Stimulated activated CD4-positive, alpha-beta T cell treated with anti-CD3 and anti-CD28 coated beads, Interleukin-15, amount 100 ng/mL, for 24 hours (primary cell): ENCODE measurements around the gene AVP.
"Not testable (repeated sequence)": the region's sequence is repeated elsewhere in the genome, so short reads cannot be mapped to it uniquely, and the experiment has no call there.

Source experiments
- DNase-seq: peaks from one replicate; pipeline ENCODE4 v3.0.0-alpha.2; 2020

Gene AVP

GRCh38 chr20:3082955-3083952, 1.3 kb downstream of the AVP start:
- DNase-seq, result no peak

DNA sequence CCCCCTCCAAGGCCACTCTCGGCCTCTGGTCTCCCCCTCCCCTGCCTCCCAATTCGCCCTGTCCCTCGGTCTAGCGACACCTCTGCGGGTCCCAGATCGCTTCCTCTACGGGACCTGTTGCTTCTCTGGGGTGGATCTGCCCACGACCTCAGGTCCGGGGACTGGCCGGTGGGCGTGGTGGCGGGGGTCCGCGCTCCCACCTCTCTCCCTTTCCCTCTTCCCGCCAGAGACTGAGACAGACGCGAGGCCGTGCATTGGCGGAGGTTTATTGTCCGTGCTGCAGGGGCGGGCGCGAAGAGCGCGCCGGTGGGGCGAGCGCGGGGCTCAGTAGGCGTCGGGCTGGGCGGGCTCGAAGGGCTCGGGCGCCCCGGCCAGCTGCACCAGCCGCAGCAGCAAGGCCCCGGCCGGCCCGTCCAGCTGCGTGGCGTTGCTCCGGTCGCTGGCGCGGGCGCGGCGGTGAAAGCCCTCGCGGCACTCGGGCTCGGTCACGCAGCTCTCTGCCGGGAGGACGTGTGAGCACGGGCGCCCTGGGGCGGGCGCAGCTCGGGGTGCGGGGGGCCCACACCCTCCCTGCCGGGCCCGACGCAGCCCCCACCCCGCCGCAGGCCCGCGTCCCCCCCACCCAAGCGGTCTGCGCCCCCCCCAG, 2.1 kb downstream of the AVP start:
- peak; percentile 30 for DNase-seq

- no peak for DNase-seq
These were observed 2.9 kb downstream of the AVP start for GRCh38 chr20:3081641-3082040.

GRCh38 chr20:3080939-3081388, 3.6 kb downstream of the AVP start:
- no peak for DNase-seq

DNA sequence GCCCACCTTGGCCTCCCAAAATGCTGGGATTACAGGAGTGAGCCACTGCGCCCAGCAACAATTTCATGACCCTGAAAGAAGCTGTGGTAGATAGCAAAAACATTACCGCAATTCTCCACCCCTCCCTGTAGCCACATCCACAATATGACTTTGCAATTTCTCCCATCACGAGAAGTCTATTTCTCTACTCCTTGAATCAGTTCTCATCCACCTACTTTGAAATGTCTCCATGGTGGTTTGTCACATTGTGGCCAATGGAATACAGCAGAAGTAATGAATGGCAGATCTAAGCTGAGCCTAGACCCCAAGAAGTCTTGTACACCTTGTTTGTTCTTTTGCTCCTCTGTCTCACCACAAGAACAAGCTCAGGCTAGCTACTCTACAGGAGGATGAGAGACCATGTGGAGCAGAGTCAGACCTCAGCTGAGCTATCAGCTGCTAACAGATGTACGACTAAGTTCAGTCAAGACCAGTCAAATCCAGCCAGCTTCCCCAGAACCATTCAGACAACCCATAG, 6.8 kb downstream of the AVP start:
- DNase-seq, result no peak

- DNase-seq, result not testable (repeated sequence)
These were observed 9.2 kb downstream of the AVP start for GRCh38 chr20:3075315-3075714.

GRCh38 chr20:3074812-3075211, 9.7 kb downstream of the AVP start:
- no peak for DNase-seq

DNA sequence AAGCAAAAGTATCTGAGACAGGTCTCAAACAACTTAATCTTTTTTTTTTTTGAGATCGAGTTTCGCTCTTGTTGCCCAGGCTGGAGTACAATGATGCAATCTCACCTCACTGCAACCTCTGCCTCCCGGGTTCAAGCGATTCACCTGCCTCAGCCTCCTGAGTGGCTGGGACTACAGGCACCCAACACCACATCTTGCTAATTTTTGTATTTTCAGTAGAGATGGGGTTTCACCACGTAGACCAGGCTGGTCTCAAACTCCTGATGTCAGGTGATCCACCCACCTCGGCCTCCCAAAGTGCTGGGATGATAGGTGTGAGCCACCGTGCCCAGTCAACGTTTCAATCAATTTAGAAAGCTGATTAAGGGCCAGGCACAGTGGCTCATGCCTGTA, 11.3 kb downstream of the AVP start:
- DNase-seq, result not testable (repeated sequence)

DNA sequence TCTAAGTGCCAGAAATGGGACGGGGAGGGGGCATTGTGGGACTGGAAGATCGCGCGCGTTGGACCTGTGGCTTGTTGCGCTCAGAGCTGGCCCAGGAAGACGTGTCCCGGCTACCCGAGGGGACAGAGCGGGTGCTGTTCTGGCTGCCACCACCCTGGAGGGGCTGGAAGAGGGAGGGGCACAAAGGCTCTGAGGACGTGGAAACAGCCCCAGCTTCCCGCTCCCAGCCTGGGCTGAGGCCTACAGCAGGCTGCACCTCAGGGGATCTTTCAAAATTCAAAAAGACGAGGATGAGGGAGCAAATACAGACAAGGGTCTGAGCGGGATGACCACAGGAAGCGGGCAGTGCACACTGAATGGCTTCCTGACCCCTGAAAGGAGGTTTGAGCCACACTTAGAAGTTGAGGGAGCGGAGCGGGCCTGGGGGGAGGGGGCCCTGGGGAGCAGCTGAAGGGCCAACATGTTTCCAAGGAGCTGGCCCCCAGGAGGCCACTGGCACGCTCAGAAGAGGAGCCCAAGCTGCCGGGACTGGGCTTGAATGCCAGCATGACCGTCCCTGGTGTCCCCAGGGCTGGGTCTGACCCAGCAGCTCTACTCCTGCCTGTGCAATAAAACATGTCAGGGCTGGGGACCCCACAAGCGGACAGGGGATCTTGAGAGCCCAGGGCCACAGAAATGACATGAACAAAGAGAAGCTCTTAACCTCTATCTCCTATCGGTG, 11.8 kb downstream of the AVP start:
- DNase-seq, result no peak

DNA sequence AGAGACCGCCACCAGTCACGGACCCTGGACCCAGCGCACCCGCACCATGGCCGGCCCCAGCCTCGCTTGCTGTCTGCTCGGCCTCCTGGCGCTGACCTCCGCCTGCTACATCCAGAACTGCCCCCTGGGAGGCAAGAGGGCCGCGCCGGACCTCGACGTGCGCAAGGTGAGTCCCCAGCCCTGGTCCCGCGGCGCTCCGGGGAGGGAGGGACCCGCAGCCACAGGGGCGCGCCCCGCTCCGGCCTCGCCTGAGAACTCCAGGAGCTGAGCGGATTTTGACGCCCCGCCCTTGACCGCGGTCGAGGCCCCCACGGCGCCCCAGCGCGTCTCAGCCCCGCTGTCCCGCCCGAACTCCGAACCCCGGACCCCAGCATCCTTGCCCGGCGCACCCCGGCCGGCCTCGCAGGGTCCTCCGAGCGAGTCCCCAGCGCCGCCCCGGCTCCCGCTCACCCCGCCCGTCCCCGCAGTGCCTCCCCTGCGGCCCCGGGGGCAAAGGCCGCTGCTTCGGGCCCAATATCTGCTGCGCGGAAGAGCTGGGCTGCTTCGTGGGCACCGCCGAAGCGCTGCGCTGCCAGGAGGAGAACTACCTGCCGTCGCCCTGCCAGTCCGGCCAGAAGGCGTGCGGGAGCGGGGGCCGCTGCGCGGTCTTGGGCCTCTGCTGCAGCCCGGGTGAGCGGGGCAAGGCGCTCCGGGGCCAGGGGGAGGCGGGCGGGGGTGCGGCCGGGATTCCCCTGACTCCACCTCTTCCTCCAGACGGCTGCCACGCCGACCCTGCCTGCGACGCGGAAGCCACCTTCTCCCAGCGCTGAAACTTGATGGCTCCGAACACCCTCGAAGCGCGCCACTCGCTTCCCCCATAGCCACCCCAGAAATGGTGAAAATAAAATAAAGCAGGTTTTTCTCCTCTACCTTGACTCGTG, 12.7 kb downstream of the AVP start, which contains the start of gene OXT:
OXT (plus strand) TSS at position 11 of the 920 bp plus-strand sequence; CDS start at position 47, 36 bp downstream.
- DNase-seq, result peak; percentile 80

DNA sequence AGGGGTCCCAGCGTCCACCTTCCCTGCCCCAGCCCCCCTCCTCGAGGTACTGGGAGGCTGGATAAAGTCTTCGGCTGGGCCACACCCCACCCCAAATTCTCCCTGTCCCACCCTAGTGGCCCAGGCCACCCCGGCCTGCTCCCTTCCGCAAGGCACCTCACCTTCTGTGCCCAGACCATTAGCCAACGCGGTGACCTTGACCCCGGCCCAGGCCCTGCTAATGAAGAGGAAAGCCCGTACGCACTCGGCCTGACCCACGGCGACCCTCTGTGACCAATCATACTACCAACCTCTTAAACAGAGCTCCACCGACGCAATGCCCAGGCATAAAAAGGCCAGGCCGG, 13.3 kb downstream of the AVP start:
- DNase-seq, result no peak

DNA sequence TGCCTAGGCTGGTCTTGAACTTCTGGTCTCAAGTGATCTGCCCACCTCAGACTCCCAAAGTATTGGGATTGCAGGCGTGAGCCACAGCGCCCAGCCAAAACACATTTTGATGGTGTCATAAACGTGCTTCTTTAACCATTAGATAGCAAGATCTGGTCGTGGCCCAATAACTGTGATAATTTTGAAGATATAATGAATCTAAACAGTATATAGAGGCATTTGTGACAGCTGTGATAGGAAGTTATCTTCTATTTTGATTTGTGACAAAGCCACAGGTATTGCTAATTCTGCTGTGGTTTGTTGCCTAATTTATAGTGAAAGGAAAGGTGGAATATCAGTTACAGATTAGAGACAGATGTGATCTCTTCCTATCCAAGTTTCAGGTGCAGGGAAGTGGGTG, 13.8 kb downstream of the AVP start:
- no peak for DNase-seq

DNA sequence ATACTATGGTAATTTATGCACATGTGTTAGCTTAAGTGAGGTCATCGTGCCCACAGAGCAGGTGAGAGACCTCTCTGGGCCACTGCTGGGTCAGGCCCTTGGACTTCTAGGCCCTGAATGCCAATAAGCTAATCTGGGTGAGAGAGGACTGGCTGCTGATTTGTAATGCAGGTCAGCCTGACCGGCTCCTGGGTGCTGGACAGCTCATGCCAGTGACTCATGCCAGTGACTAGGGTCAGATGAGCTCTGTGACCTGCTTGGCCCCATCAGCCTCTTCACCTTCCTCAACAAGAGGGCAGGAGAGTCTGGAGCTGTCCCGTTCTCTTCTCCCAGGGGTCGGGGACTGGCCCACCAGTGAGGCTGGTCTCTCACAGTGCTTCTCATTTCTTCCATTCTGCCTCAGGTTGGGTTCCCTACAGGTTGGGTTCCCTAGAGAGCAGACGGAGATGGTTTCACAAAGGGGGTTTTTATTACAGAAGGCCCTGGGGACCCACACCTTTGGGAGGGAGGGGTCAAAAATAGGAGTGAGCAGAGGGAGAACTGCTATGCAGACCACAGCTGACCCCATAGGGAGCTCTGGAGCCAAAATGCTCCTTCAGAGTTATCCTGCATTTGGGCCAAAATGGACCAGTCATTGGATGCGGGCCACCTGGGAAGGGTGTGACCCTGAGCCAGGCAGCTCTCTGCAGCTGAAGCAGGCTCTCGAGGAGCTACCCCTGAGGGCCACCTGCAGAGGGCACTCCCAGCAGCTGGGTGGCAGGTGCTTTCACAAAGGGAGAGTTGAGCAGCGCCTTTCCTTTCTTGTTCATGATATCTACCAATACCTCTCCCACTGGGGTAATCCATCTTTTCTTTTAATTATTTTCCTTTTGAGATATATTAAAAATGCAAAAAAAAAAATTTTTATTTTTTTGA, 15.3 kb downstream of the AVP start:
- DNase-seq, result peak; percentile 32

GRCh38 chr20:3068075-3068474, 16.4 kb downstream of the AVP start:
- no peak for DNase-seq

- DNase-seq, result no peak
These were observed 17.1 kb downstream of the AVP start for GRCh38 chr20:3067139-3068014.

- DNase-seq, result not testable (repeated sequence)
These were observed 20.4 kb downstream of the AVP start for GRCh38 chr20:3064119-3064518.

DNA sequence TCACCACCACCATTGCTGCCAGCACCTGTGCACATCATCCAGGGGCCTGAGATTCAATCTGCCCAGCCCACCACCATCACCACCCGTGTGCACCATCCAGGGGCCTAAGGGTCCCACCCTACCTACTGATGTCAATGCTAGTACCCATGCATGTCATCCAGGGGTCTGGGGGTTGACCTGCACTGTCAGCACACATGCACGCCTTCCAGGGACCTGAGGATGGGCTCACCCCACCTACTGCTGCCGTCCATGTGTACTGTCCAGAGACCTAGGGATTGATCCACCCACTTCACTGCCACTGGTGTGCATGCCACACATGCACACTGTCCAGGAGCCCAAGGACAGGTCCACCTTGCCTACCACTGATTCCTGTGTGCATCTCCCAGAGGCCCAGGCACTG, 25.0 kb downstream of the AVP start:
- no peak for DNase-seq

DNA sequence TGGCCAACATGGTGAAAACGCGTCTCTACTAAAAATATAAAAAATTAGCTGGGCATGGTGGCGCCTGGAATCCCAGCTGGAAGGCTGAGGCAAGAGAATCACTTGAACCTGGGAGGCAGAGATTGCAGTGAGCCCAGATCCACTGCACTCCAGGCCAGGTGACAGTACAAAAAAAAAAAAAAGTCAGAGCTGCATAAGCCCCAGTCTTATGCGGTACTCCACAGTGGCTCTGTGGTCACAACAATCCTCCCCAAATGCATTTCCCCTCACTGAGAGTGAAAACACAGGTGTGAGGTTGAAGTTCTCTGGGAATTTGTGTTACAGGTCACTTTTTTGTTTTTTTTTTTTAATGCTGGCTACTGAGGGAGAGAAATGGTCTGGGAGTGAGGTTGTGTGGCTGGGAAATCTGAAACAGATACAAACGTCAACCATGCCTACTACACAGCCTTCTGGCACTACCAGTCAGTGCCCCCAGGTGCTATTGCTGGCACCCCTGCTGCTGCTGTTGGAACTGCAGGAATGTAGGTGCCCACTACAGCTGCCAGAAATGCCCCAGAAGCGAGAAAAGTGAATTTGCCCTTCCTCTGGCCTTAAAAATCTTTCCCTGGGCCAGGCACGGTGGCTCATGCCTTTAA, 33.0 kb downstream of the AVP start:
- no peak for DNase-seq
